Muscle of arm (tissue), 12 donors: ENCODE results near the gene NCKAP5. TPM values are rescaled to one million over a fixed set of nuclear protein-coding genes. Genes with fewer than 3 reads are reported as not detected.

Experiments
- DNase-seq: peaks from one replicate; pipeline ENCODE4 v3.0.0-alpha.2; 2013
- polyA plus RNA-seq, 12 donors: library from polyadenylated mRNA; unstranded; fragments of 120-200 nt; gene quantifications; one replicate each; pipeline ENCODE4 v1.2.1, GENCODE V29; 2013; ENCODE audit not compliant: insufficient read length in 12 of 12

Gene NCKAP5
- polyA plus RNA-seq, 12 donors, result 3.1 to 17.3 (median 5.4) TPM; not detected in 1

DNA sequence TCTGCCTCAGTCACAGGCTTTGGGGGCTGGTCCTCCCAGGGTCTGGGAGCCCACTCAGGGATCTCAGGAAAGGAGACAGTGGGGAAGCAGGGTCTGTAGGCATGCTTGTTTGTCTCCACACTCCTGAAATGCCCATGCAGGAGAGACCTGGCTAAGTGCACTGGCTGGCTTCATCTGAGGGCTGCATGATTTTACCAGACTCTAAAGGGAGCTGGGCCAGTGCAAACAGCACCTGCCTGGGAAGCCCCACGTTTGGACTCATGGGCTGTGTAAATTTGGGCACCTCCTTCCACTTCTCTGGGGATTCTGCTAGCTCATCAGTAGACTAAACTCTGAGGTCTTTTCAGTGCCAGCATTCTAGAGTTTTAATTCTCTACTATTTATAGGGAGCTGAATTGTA is 931.9 kb downstream of the NCKAP5 start:
- DNase-seq, result no peak

DNA sequence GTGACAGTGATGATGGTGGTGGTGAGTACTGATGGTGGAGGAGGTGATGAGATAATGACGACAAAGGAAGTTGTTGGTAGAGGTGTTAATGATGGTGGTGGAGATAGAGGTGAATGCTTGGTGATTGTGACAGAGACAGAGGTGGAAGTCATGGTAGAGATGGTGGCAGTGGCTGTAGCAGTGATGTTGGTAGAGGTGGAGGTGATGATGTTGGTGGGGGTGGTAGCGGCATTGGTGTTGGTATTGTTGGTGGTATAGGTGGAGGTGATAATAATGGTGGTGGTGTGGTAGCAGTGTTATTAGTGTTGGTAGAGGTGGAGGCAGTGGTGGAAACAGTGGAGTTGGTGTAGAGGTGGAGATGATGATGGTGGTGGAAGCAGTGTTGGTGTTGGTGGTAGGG is 934.6 kb downstream of the NCKAP5 start:
- DNase-seq, result no peak

DNA sequence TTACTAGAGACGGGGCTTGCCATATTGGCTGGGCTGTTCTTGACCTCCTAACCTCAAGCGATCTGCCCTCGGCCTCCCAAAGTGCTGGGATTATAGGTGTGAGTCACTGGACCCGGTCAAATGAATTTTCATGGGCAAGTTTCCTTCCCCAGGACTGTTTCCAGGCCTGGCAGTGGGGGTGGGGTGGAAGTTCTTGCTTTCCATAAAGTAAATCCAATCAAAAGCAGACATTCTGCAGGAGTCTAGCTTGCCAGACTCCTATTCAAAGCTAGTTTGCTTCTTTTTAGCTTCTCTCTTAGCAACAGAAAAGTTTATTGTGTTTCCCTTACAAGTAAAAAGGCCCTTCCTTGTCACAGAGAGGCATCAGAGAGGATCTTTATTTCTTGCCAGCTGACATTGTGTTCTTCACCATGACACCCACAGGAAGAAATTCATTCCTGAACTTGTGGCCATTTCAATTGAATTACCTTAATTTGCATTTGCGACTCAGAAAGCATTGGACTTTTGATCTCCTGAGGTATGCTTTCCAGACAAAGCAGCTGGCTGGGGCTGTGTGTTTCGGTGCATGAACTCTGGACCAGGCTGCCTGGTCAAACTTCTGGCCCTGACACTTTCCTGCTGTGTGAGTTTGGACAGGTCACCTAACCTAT is 936.1 kb downstream of the NCKAP5 start:
- DNase-seq, result no peak

DNA sequence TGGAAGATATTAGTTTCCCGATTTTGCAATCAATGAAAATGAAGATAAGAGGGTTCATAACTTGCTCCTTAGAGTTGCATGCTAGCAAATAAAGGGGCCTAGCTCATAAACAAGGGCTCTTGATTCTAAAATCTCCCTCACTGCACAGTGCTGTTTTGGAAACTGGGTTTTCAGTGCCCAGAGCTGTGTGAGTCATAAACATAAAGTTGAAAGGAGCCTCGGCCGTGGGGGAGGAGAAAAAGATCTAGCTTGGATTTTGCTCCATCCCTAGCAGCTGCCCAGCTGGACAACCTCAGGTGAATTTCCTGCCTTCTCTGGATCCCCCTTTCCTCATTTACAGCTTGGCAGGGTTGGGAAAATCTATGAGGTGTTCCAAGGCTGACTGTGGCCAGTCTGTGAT is 940.7 kb downstream of the NCKAP5 start:
- DNase-seq, result no peak

DNA sequence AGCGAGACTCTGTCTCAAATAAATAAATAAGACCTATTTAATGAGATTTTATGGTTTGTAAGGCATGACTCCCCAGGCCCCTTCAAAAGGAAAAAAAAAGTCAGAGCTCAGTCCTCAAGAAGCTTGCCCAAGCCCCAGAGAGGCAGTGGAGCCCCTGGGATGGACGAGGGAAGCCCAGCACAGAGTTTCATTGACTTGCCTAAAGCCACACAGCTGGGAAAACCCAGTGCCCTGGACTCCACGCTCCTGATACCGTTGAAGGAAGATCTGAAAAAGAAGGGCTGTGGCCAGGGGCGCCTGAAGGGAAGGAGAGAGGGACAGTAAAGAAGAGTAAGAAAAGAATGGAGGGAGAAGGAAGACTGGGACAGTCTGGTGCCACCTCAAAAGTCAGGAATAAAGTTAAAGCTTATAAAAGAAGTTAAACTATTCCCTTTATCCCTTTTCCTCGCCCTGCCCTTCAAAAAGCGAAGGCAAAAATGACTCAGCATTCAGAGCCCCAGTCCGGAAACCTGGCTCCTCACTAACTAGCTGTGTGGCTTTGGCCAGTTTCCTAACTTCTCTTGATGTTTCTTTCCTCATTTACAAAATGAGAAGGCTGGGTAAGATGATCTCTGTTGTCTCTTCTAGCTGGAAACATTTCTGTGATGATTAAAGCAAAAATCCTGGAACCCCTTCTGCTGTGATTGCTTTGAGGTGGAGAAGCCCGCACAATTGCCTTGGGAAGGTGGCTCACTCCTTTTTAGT is 945.0 kb downstream of the NCKAP5 start:
- peak; percentile 51 for DNase-seq
